A673 (cell line): Measurements from ENCODE around the gene CTNNBL1.

Experiments
- EZH2 ChIP-seq: fragments of 200-600 bp; sonication (generic); IDR thresholded peaks from 2 replicates; pipeline ENCODE4 v1.6.1; 2017; ENCODE audit warnings: borderline replicate concordance, low read depth, mild to moderate bottlenecking, mixed read lengths, antibody characterized with exemption, low read length; ENCODE audit not compliant: poor library complexity, severe bottlenecking
- TF ChIP-seq, protein P1 (sequence below): fragments of 300-800, 200-600 bp; sonication (generic); conservative IDR thresholded peaks from 2 replicates; pipeline ENCODE4 v1.5.1; 2017; ENCODE audit warnings: low read depth, mild to moderate bottlenecking, antibody characterized with exemption, low read length, moderate library complexity, mixed read lengths

DNA sequence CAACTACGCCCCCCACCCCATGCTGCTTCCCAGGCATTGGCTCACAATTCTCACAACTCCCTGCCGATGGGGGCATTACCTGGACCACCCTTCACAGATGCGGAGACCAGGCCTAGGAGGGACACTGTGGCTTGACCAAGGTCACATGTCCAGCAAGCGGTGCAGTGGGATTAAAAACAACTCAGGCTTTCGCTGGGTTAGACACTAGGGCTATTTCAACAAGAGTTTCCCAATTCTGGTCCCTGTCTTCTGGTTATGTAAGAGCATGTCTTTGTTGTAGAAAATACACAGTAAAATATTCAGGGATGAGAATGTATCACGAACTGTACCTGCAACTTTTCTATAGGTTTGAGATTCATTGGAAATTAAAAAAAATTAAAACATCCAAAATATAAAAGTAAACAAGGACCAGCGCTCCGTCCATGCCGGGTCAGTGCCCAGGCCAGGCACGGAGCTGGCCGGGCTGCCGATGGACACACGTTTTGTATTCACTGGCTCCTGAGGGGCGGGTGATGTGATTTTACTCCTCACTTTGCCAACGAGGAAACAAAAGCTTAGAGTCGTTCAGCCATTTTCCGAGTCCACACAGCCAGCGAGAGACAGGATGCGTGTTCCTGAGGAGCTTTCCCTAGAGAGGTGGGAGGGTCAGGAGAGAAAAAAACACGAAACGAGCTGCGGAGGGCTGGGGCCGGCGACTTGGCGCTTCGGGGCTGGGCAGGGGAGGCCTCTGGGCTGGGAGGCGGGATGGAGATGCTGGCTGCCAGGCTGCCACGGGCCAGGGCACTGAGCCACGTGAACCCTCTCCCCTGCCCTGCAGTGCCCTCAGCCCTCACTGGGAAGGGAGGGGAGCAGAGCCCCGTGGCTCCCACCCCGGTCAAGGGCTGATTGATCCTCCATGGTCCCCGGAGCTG is 192.0 kb downstream of the CTNNBL1 start:
- TF ChIP-seq, protein P1, sequence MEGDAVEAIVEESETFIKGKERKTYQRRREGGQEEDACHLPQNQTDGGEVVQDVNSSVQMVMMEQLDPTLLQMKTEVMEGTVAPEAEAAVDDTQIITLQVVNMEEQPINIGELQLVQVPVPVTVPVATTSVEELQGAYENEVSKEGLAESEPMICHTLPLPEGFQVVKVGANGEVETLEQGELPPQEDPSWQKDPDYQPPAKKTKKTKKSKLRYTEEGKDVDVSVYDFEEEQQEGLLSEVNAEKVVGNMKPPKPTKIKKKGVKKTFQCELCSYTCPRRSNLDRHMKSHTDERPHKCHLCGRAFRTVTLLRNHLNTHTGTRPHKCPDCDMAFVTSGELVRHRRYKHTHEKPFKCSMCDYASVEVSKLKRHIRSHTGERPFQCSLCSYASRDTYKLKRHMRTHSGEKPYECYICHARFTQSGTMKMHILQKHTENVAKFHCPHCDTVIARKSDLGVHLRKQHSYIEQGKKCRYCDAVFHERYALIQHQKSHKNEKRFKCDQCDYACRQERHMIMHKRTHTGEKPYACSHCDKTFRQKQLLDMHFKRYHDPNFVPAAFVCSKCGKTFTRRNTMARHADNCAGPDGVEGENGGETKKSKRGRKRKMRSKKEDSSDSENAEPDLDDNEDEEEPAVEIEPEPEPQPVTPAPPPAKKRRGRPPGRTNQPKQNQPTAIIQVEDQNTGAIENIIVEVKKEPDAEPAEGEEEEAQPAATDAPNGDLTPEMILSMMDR: no peak
- no peak for TF ChIP-seq EZH2
